Measurements from ENCODE around the gene HYCC1.

Gene HYCC1

DNA sequence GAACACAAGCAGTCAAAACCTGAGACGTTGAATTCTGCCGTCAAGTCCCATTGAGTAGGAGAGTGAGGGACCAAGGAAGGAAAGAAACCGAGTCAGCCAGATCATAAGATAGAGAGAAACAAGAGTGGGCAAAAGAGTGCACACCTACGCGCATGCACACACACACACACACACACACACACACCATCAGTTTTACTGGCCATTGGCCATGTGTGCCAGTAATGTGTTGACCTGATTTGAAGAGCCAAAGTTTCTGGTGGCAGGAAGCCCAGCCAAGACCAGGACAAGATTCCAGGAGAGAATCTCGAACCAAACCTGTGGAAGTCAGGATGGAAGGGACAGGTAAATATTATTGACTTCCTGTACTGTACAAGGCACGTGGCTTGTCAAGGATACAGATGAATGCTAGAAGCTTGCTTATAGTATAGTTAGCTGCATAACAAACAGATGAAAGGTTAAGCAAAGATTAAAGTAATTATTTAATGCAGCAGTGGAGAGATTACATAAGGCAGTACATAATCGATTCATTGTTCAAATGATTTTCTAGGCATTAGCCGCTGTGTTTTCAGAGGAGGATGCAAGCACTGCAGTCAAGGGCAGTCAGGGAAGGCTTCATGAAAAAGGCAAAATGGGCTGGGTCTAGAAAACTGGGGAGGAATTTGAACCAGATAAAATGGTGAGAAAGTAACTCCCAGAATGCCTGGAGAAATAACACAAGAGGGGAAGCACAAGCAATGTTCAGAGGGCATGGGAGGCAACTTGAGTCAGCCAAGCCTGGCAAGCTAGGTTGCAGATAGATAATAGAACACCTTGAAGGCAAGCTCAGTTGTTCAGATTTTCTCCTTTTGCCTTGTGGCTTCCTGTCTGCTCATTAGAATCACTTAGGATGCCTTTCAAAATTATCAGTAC is 2.7 kb upstream of the HYCC1 start:
- no peak for DNase-seq

DNA sequence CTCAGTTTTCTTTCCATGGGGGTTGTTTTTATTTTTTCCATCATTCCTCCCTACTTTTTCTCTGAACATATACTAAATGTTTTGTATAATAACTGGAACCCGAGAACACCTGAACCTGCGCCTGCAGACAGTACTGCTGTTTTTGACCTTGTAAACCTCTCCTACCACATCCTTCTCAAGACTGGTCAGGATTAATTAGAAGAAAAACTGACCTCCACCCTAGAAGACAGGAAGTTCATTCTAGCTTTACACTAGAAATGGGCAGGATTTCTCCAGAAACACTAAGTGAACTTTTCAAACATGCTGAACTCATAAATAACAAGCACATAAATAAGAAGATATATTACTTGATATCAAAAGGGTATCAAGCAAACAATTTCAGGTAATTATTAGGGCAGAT is 751 bp upstream of the HYCC1 start:
- DNase-seq = peak; percentile 17

DNA sequence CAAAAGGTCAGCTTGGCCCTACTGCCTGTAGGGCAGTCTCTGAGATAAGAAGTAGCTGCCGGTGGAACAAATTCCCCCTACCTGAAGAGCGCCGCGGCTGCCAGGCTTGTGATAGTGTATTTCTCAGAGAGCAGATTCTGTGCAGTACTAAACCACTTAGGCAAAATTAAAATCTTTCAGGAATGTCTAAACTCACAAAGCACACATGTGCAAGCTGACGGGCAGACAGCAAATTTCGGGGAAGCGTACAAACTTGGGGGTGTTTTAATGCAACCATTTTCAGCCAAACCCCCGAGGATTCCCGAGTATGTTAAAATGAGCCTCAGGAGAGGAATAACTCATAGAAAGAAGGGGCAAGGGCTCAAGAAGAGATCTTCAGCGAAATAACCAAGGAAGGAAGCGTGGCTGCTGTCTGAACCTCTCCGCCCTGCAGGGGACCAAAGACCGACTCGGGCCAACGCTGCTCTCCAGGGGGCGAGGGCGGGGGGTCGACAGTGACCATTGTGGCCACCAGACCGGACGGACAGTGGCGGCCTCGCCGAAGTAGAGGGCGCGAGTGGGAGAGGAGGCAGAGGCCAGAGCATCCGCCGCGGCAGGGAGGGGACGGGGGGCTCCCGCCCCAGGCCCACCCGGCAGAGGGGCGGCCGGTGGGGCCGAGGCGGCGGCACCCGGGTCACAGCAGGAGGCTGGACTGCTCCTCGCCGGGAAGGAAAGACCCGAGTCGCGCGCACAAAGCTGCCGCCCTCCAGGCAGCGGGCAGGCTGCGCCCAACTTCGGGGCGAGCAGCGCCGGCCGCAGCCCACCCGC is 819 bp downstream of the HYCC1 start:
- DNase-seq = peak; percentile 17

- DNase-seq = no peak
These were observed 1.7 kb downstream of the HYCC1 start for GRCh38 chr7:23012186-23012585.

- DNase-seq = no peak
These were observed 2.6 kb downstream of the HYCC1 start for GRCh38 chr7:23011222-23011924.

- DNase-seq = no peak
These were observed 4.6 kb downstream of the HYCC1 start for GRCh38 chr7:23009303-23009702.

DNA sequence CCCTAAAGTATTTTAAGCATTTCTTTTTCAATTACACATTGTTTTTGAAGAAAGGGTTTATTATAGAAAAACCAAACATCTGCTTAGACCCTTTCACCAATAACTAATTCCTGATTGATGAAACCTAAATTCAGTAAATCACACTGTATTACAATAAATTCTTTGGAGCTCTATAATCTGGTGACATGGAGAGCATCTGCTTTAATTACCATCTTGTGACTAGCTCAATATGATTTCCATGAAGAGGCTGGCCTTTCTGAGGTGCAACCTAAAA is 9.7 kb downstream of the HYCC1 start:
- DNase-seq = no peak

DNA sequence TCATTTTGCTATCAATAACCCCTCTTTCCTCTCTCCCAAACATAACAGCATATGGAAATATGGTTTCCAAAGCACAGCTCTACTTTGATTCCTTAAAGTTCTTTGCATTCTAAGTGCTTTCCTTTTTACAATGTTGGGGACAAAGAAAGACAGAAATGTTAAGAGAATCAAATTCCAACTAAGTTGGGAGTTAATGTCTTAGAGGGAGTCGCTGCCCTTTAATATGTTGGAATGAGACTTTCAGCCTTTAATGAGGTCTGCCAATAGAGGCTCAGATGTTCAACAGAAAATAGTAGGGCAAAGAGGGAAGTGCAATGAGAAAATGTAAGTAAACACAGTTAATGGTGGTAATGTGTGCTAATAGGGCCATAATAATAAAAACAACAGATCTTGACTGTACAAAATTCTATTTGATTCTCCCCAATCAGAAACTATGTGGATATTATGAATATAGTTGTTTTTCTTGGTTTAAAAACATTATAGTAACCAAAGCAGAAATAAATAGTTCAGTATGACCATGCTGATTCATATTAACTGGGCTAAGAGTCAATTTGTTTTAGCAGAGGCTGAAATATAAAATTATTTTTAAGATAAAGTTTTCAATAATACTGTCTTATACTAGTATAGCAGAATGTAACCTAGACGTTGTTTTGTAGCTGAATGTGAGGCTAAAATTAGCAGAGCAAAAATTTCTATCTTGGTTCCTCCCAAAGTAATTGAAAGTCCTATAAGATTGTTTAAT is 10.3 kb downstream of the HYCC1 start:
- DNase-seq = no peak

GRCh38 chr7:23002698-23003097 is 11.2 kb downstream of the HYCC1 start:
- no peak for DNase-seq

DNA sequence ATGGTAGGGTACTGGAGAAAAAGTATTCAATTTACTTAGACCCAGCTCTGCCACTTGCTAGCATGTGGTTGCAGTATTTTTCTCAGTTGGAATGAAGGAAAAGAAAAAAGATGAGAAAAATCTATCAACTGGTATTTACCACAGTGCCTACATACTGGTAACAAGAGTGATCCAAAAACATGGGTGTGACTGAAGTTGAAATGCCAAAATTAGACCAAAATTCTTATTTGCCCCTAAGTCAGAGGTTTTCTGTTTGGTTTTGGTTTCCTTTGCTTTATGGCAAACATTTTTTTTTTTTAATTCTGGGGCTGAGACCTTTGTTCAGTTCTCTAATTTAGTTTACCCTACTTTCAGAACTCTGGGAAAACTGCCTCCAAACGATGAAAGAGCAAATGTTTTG is 12.3 kb downstream of the HYCC1 start:
- peak; percentile 73 for DNase-seq

- no peak for DNase-seq
These were observed 13.2 kb downstream of the HYCC1 start for GRCh38 chr7:23000597-23001360.

DNA sequence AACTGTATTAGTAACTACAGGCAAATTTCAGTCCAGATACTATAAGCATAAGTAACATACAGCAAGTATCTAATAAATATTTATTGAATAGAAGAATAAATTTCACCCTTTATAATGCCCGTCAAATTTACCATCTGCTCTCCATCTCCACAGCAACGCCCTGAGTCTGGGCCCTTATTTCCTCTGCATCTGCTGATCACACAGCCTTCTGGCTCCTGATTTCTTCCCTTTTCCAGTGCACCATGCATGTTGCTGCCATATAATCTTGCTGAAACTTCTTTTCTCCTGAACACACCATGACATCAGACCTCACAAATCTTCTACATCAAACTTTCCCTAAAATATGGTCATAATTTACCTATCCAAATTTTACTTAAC is 15.4 kb downstream of the HYCC1 start:
- no peak for DNase-seq

DNA sequence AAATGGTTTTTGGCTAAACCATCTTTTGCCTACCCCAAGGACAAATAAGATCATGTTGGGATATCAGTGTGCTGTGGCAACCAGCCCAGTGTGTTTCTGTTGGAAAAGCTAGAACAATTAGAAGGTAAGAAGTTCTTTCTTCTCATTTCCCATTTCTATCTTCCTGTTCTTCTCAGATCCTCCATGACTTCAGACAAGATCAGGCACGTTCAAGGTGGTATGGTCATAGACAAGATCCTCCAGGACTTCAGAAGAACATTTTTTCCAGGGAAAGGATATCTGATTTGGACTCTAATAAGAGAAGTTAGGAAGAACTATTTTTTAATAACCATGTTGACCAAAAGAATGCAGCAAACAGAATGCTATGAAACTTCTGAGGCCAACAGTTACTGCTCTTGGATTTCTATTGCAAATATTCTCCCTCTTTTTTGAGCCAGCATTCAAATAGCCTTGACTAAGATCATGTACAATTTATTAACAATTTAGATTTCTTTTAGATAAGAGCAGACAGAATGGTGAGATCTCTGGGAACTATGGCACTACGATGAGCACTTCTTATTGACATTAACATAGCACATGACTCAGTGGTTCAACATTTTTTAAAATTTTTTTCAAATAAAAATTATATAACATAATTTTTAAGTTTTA is 15.9 kb downstream of the HYCC1 start:
- DNase-seq = no peak

GRCh38 chr7:22996470-22996869 is 17.5 kb downstream of the HYCC1 start:
- peak; percentile 14 for DNase-seq

- DNase-seq = peak; percentile 8
These were observed 18.9 kb downstream of the HYCC1 start for GRCh38 chr7:22995011-22995410.

DNA sequence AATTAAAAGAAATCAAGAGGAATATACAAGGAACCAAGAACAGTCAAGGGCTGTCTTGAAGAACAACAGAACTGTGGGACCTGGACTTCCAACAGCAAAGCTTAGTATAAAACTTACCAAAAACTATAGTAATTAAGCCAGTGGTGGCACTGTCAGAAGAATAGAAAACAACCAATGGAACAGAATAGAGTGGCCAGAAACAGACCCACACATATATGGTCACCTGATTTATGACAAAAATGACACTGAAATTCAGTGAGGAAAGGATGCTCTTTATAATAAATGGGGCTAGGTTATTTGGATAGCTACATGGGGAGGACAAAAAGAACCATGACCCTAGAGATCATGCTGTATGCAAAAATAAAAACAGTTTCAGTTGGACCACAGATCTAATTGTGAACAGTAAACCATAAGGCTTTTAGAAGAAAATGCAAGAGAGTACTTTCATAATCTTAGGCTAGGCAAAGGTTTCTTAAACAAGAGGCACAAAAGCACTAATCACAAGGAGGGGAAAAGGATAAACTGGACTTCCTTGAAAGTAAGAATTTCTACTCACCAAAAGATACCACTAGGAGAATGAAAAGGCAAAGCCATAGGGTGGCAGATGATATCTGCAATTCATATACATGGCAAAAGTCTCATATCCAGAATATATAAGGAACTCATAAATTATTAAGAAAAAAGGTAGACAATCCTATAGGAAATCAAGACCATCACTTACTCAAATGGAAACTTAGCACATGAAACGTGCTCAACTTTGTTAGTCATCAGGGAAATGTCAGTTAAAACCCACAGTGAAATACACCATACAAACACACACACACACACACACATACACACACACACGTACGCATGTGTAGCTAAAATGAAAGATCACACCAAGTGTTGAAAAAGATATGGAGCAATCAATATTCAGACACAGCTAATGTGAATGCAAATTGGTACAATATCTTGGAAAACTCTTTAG is 20.8 kb downstream of the HYCC1 start:
- peak; percentile 85 for DNase-seq

GRCh38 chr7:22990588-22990949 is 23.4 kb downstream of the HYCC1 start:
- DNase-seq = peak; percentile 29

GRCh38 chr7:22989643-22990587 is 24.0 kb downstream of the HYCC1 start:
- DNase-seq = no peak

DNA sequence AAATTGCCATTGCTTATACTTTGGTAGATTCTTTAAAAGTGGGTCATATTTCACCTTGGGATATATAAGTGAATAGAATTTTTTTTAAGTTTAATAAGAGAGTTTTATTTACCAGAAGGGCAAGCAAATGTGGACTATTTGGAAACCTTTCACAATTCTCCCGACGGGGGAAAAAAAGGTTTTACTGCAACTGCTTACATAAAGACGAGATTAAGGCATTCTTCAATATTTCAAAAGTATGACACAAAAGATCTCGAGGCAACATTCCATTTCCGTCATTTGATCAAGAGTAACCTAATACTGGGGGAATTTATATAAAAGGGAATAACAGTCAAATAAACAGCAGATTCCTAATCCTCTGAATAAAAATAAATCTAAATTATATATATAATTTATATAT is 28.5 kb downstream of the HYCC1 start:
- DNase-seq = no peak
